ENCODE results near the gene CHST1. TPM values are rescaled to one million over a fixed set of nuclear protein-coding genes. Genes with fewer than 3 reads are reported as not detected.

Gene CHST1
- total RNA-seq, 2 donors from 2014 or later = 2.7 to 5.4 TPM

DNA sequence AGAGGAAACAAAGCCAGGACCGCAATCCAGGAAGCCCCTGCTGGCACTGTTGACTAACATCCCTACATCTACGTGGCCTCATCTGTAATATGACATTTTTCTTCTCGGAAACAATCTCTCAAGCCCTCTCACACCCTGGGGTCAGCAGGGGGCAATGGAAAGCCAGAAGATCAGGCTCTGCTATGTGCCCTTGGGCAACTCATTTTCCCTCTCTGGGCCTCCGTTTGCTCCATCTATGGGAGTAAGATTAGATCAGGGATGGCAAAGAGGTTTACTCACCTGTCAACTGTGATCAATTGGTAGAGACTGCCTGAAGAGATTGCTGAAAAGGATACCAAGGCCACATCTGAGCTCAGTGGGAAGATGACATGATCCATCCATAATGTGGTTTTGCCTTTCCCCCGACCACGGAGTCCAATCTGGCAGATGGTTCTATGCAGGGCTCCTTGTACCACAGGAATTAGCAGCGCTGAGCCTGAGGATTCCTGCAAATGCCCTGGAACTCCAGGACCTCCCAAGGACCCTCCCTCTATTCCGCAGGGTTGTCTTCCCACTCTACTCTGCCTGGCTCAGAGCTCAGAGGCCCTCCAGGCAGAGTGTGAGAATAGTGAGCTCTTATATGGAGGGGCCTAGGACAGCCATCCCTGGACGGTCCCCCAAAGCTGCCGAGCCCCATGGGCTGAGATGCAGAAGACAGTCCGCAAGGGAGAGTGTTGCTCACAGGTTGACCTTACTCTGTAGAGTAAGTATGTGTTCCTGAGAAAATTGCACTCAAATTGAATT lies 66.1 kb downstream of the CHST1 start:
- TF ChIP-seq CTCF (IDR thresholded peaks at IDR 0.05) = no peak
- H3K4me3 ChIP-seq = no peak overlapping the region
- H3K27me3 ChIP-seq = no peaks in the 10 kb centered on the region
- H3K9me3 ChIP-seq = no peaks in the 10 kb centered on the region
- H3K4me1 ChIP-seq = peaks cover 0 to 5% of the 10 kb centered on the region in 2 donors
- no peak for DNase-seq (ENCODE audit: low spot score)
- no peak overlapping the region for H3K27ac ChIP-seq
- H3K36me3 ChIP-seq = no peaks in the 10 kb centered on the region

Small RNAs within 50 kb of the gene (microRNA-seq; reads per million reads assigned to microRNA genes)
- 0 reads per million in 2 donors for gene MIR7154 (ENCODE audit: borderline number of aligned reads in 2 of 2, borderline replicate concordance in 1 of 2)

Other genes starting within 250 kb of the CHST1 start
- 10 to 100 TPM in 1 of 2 donors, 1 to 10 TPM in 1; 5.2 to 11.6 TPM for gene SLC35C1, start 139.5 kb upstream of the CHST1 start, total RNA-seq
- 10 to 100 TPM; 43.0 to 62.9 TPM for gene CRY2, start 181.9 kb upstream of the CHST1 start, total RNA-seq
- 1 to 10 TPM; 7.3 to 8.9 TPM for gene MAPK8IP1, start 220.0 kb upstream of the CHST1 start, total RNA-seq
- under 1 TPM; 0.55 to 0.82 TPM for gene FREY1, start 241.6 kb upstream of the CHST1 start, total RNA-seq

Measured in right atrium auricular region (tissue), 2 donors.